Neutrophil (primary cell): ENCODE data around the gene TAF10.

Source experiments
- H3K27ac ChIP-seq: fragments of 200-600 bp; sonication (generic); 2 replicates; pipeline ENCODE4 v1.5.1; 2016; ENCODE audit warnings: mild to moderate bottlenecking, moderate library complexity
- H3K27me3 ChIP-seq: fragments of 200-600 bp; sonication (generic); 2 replicates; pipeline ENCODE4 v1.6.0; 2016; ENCODE audit warnings: mild to moderate bottlenecking
- H3K36me3 ChIP-seq: fragments of 200-600 bp; sonication (generic); 2 replicates; pipeline ENCODE4 v1.5.1; 2017
- H3K4me1 ChIP-seq, 2 experiments: fragments of 200-600 bp in 1 of 2; sonication (generic) in 1 of 2; 1 replicate in 1 of 2; 2 replicates in 1 of 2; pipeline versions ENCODE4 v1.5.1 to v1.6.1; 2013 to 2016; ENCODE audit warnings: low read depth in 1 of 2, low read length in 1 of 2, mild to moderate bottlenecking in 1 of 2, moderate library complexity in 1 of 2; ENCODE audit not compliant: control insufficient read depth in 1 of 2, insufficient read depth in 1 of 2
- H3K4me3 ChIP-seq, 2 experiments: fragments of 200-600 bp in 1 of 2; sonication (generic) in 1 of 2; 1 replicate in 1 of 2; 2 replicates in 1 of 2; pipeline ENCODE4 v1.5.1; 2013 to 2016; ENCODE audit warnings: low read depth in 1 of 2, low read length in 1 of 2, mild to moderate bottlenecking in 1 of 2, moderate library complexity in 1 of 2
- H3K9me3 ChIP-seq: fragments of 200-600 bp; sonication (generic); 2 replicates; pipeline ENCODE4 v1.5.1; 2016
- CTCF ChIP-seq: fragments of 200-600 bp; sonication (generic); IDR thresholded peaks from 2 replicates; pipeline ENCODE4 v1.5.1; 2016; ENCODE audit warnings: antibody characterized with exemption

The TAF10 gene

GRCh38 chr11:6612213-6613041 lies at the start of gene TAF10:
Gene TAF10, minus strand, starts transcription at chr11:6612216. Its CDS starts 27 bp downstream, at chr11:6612189.
- TF ChIP-seq CTCF, result peak; percentile 37
- Histone ChIP-seq H3K4me3 (peak within 1 kb of the TSS; percentile 79 to 81), H3K9me3 (no peaks in the 10 kb centered on the region), H3K27ac (peak within 1 kb of the TSS; percentile 98), H3K36me3 (peaks cover 72% of the 10 kb centered on the region), H3K4me1 (peaks cover 44 to 46% of the 10 kb centered on the region in 2 experiments), H3K27me3 (no peaks in the 10 kb centered on the region)

GRCh38 chr11:6660712-6661111 lies 48.7 kb upstream of the TAF10 start:
- no peak overlapping the region for H3K4me3 ChIP-seq
- TF ChIP-seq CTCF, result no peak
- no peaks in the 10 kb centered on the region for H3K9me3 ChIP-seq
- H3K4me1 ChIP-seq, result no peaks in the 10 kb centered on the region
- peaks cover 31% of the 10 kb centered on the region for H3K27me3 ChIP-seq
- no peaks in the 10 kb centered on the region for H3K36me3 ChIP-seq
- no peak overlapping the region for H3K27ac ChIP-seq

GRCh38 chr11:6658647-6659046 lies 46.6 kb upstream of the TAF10 start:
- Histone ChIP-seq H3K4me3 (no peak overlapping the region), H3K4me1 (peaks cover 4 to 6% of the 10 kb centered on the region in 2 experiments), H3K27me3 (peaks cover 51% of the 10 kb centered on the region), H3K27ac (no peak overlapping the region), H3K36me3 (no peaks in the 10 kb centered on the region), H3K9me3 (no peaks in the 10 kb centered on the region)
- no peak for TF ChIP-seq CTCF

GRCh38 chr11:6657346-6657745 lies 45.3 kb upstream of the TAF10 start:
- H3K27me3 ChIP-seq, result peaks cover 58% of the 10 kb centered on the region
- H3K4me1 ChIP-seq, result peaks cover 4 to 6% of the 10 kb centered on the region in 2 experiments
- H3K36me3 ChIP-seq, result no peaks in the 10 kb centered on the region
- no peak overlapping the region for H3K27ac ChIP-seq
- TF ChIP-seq CTCF, result no peak
- no peak overlapping the region for H3K4me3 ChIP-seq
- no peaks in the 10 kb centered on the region for H3K9me3 ChIP-seq

GRCh38 chr11:6656936-6657335 lies 44.9 kb upstream of the TAF10 start:
- Histone ChIP-seq H3K4me3 (no peak overlapping the region), H3K9me3 (no peaks in the 10 kb centered on the region), H3K4me1 (peaks cover 4 to 6% of the 10 kb centered on the region in 2 experiments), H3K36me3 (no peaks in the 10 kb centered on the region), H3K27ac (no peak overlapping the region), H3K27me3 (peaks cover 58% of the 10 kb centered on the region)
- TF ChIP-seq CTCF, result no peak
